Motor neuron (in vitro differentiated cells): ENCODE data around the gene ADH7. TPM values are rescaled to one million over a fixed set of nuclear protein-coding genes. Genes with fewer than 3 reads are reported as not detected.
"Not testable (repeated sequence)": the region's sequence is repeated elsewhere in the genome, so short reads cannot be mapped to it uniquely, and the experiment has no call there.

Source experiments
- ATAC-seq, 8 experiments: fragments of 200-7000 bp; cut with Tn5 transposase; replicated peaks in 6 of 8; 2 replicates each; pipeline ENCODE4 v1.8.0; 2021; ENCODE audit warnings: mild to moderate bottlenecking in 8 of 8, moderate library complexity in 8 of 8
- H3K27ac ChIP-seq, 2 donors: fragments of 250-450 bp; sonication (Bioruptor Pico); 2 replicates each; pipeline ENCODE4 v1.9.0; 2021; ENCODE audit warnings: antibody characterized with exemption in 2 of 2, mild to moderate bottlenecking in 2 of 2, moderate library complexity in 1 of 2
- H3K4me1 ChIP-seq, 2 donors: fragments of 250-450 bp; sonication (Bioruptor Pico); replicated peaks in 1 of 2; 2 replicates each; pipeline ENCODE4 v1.6.1; 2021; ENCODE audit warnings: antibody characterized with exemption in 2 of 2, mild to moderate bottlenecking in 2 of 2, moderate library complexity in 1 of 2
- H3K4me3 ChIP-seq, 5 donors: fragments of 250-450 bp; sonication (Bioruptor Pico); 2 replicates each; pipeline ENCODE4 v1.9.0; 2021; ENCODE audit warnings: antibody characterized with exemption in 5 of 5, mild to moderate bottlenecking in 5 of 5, moderate library complexity in 4 of 5
- WGBS, 10 experiments: fragments of 450-650 bp; shearing (Covaris generic); methylation state at CpG; one replicate each; pipeline ENCODE4 v1.0.0; 2022; 5-methylcytosine and 5-hydroxymethylcytosine counted together
- in situ Hi-C, 9 experiments: fragments of 400-800 bp; cut with MboI; loops; one replicate each; pipeline ENCODE4 v1.15.0; 2021; ENCODE audit warnings: low sequenced_read_pairs in 9 of 9, low pct_unique_long_range_greater_than_20kb in 2 of 9; ENCODE audit not compliant: unreplicated experiment in 9 of 9
- total RNA-seq, 8 experiments: library from RNA; unstranded; fragments of 300-600 nt; gene quantifications; 2 replicates each; pipeline versions ENCODE4 v1.2.3 to v1.2.4, GENCODE V29; 2022

ADH7 gene
- total RNA-seq, 8 experiments from 2014 or later: 0.09 to 3.0 (median 0.29) TPM; not detected in 5

GRCh38 chr4:99457270-99457669 is 22.1 kb upstream of the ADH7 start:
- in situ Hi-C loops: no loop called here
- Histone ChIP-seq H3K4me3 (no peak overlapping the region), H3K27ac (no peak overlapping the region), H3K4me1 (no peaks in the 10 kb centered on the region)
- peak in 2 of 8 experiments; percentile 43 to 55 for ATAC-seq
- 21 to 100% (median 84%) methylated on average over 1 to 4 of the region's 4 CpGs; no CpG with 5 or more reads in 1 of the 10 experiments for WGBS, 10 experiments

GRCh38 chr4:99447513-99447912 is 12.4 kb upstream of the ADH7 start:
- in situ Hi-C loops: no loop called here
- peak in 1 of 8 experiments; percentile 35 for ATAC-seq
- no peak overlapping the region for H3K4me3 ChIP-seq
- peak overlapping the region in 1 of 2 donors; percentile 46 for H3K27ac ChIP-seq
- peaks cover 8 to 10% of the 10 kb centered on the region in 2 donors for H3K4me1 ChIP-seq
- 0 to 100% (median 80%) methylated on average over 1 to 3 of the region's 3 CpGs; no CpG with 5 or more reads in 1 of the 10 experiments for WGBS, 10 experiments

DNA sequence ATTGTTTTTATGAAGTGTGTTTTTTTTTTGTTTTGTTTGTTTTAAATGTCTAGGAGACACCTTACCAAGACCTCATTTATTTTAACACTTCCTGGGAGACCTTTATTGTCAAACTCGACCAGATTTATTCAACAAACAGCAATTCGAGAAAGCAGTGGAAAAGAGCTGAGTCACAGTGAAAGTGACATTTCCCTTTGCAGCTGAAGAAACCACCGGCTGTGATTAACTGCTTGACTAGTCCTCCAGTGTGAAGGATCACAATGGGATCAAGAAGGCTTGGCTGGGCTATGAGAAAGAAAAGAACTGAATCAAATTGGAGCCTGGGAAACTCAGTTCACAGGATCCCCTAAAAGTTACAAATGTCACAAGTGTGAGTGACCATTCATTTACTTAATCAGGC is 11.9 kb upstream of the ADH7 start:
- 0 to 13% (median 4%) methylated on average over 2 to 3 of the region's 3 CpGs for WGBS, 10 experiments
- no peak overlapping the region for H3K4me3 ChIP-seq
- peak in 7 of 8 experiments; percentile 61 to 99 (median 99) for ATAC-seq

DNA sequence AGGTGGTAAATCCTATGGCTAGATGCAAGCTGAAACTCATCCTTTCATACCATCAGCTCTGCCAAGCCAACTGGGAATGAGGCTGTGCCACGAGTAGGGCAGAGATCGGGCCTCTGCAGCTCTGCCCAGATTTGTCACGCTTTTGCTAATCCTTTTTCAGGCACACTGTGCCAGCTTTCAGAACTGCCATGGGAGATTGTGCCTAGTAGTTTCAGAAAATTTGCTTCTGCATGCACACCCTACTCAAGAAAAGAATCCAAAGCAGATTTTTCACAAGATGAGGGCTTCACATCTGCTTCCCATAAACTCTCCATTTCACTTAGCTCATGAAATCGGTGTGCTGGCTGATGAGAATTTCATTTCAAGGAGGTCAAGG is 3.3 kb upstream of the ADH7 start:
- in situ Hi-C loops: no loop called here
- 14 to 100% (median 84%) methylated on average over 1 to 4 of the region's 4 CpGs; no CpG with 5 or more reads in 4 of the 10 experiments for WGBS, 10 experiments
- H3K27ac ChIP-seq: no peak overlapping the region
- ATAC-seq: no peak
- no peaks in the 10 kb centered on the region for H3K4me1 ChIP-seq
- no peak overlapping the region for H3K4me3 ChIP-seq

More for the DNA sequence above, 11.9 kb upstream of the ADH7 start:
- in situ Hi-C loops: no loop called here
- Histone ChIP-seq H3K4me1 (peaks cover 8 to 10% of the 10 kb centered on the region in 2 donors), H3K27ac (peak overlapping the region; percentile 46 to 61)

- Histone ChIP-seq H3K4me3 (no peak overlapping the region), H3K27ac (no peak overlapping the region), H3K4me1 (no peaks in the 10 kb centered on the region)
- 20 to 100% (median 88%) methylated on average over 1 to 5 of the region's 5 CpGs; no CpG with 5 or more reads in 1 of the 10 experiments for WGBS, 10 experiments
- in situ Hi-C loops: no loop called here
- peak in 3 of 8 experiments; percentile 7 to 41 (median 9) for ATAC-seq
Observed at GRCh38 chr4:99437723-99438404, 2.7 kb upstream of the ADH7 start.

DNA sequence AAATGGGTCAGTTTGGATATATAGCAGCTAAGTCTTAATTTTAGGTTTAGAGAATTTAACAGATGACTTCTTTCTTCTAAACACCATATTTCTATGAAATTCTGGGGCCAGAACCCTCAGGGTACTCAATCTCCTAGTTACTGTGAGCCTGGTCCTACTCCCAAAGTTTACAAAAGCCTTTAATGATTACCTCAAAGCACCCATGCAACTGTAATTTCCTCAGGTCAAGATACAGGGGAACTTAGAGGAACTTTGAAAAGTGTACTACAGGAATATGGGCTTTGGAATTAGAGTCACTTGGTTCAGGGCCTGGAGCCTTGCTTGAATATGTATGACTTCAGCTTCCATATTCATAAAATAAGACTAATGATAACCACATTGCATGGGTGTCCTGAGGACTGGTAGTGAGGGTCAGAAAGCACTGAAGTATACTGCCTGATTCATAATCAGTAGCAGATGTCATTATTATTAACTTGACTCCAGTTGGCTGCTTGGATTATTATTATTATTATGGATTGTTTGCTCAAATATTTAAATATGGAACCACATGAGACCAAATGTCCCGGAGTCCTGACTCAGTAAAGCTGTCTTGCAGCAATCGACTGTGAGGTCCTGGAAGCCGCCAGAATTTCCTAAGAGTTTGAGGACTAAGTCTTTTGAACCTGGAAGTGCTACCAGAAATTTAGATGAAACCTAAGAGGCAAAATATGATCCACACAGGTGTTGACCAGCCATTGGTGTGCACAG is 2.0 kb upstream of the ADH7 start:
- peak in 3 of 8 experiments; percentile 94 to 99 (median 95) for ATAC-seq
- Histone ChIP-seq H3K27ac (no peak overlapping the region), H3K4me3 (no peak overlapping the region), H3K4me1 (no peaks in the 10 kb centered on the region)
- 6 to 100% (median 84%) methylated on average over 1 to 3 of the region's 3 CpGs; no CpG with 5 or more reads in 2 of the 10 experiments for WGBS, 10 experiments
- in situ Hi-C loops: no loop called here

GRCh38 chr4:99436462-99436861 is 1.3 kb upstream of the ADH7 start:
- Histone ChIP-seq H3K4me1 (no peaks in the 10 kb centered on the region), H3K4me3 (no peak overlapping the region), H3K27ac (no peak overlapping the region)
- WGBS, 10 experiments: 11 to 100% (median 59%) methylated on average over 1 to 2 of the region's 2 CpGs; no CpG with 5 or more reads in 2 of the 10 experiments
- in situ Hi-C loops: no loop called here
- ATAC-seq: no peak

DNA sequence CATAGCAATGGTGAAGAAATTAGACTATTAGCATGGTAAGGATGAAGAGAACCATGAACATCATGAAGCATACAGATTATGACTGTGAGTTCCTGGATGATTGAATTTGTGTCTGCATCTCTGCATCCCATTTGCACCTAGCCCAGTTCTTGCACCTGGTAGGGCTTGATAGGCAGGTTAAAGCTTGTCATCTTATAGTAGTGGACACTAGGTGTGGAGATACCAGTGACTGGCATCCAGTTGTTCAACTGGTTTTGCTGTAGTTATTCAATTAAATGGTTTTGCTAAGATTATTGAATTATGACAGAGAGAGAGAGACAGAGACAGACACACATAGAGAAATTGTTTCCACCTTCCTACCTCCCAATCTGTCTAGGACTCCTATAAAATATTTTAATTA is 5.0 kb downstream of the ADH7 start:
- Histone ChIP-seq H3K4me1 (no peaks in the 10 kb centered on the region), H3K27ac (no peak overlapping the region), H3K4me3 (no peak overlapping the region)
- in situ Hi-C loops: no loop called here
- ATAC-seq: no peak

DNA sequence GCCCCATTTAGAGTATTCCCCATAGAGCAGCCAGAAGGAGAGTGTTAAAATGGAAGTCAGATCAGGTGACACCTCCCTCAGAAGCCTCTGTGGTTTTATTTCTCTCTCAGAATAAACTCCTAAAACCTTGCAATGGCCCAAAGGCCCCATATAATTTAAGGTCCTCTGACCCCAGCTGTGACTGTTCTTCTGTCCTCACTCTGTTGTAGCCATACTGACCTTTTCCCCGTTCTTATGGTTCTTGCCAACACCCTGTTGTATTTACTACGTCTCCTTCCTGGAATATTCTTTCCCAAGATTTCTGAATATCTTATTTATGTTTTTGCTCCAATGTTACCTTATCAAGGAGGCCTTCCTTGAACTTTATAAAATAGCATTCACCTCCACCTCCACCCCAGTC is 18.0 kb downstream of the ADH7 start:
- in situ Hi-C loops: loop anchor here in 1 of 9 experiments (25.0 kb wide), 1 partner anchor 305 kb away; no protein-coding TSS in a partner anchor
- whole genome bisulfite sequencing, 10 experiments: 42 to 100% (median 95%) methylated on average over 1 to 2 of the region's 2 CpGs; no CpG with 5 or more reads in 3 of the 10 experiments
- no peak overlapping the region for H3K4me3 ChIP-seq
- no peak for ATAC-seq
- H3K27ac ChIP-seq: no peak overlapping the region
- H3K4me1 ChIP-seq: no peaks in the 10 kb centered on the region

- not testable (repeated sequence) for H3K4me1 ChIP-seq, H3K27ac ChIP-seq, H3K4me3 ChIP-seq
- peak in 3 of 8 experiments; percentile 24 to 42 (median 33) for ATAC-seq
- in situ Hi-C loops: loop anchor here in 1 of 9 experiments (25.0 kb wide), 1 partner anchor 303 kb away; no protein-coding TSS in a partner anchor
- WGBS, 10 experiments: 0 to 100% (median 74%) methylated on average over 1 to 5 of the region's 8 CpGs; no CpG with 5 or more reads in 4 of the 10 experiments
Observed at GRCh38 chr4:99415762-99416161, 19.4 kb downstream of the ADH7 start.

- 14 to 100% (median 80%) methylated on average over 1 to 3 of the region's 3 CpGs; no CpG with 5 or more reads in 1 of the 10 experiments for WGBS, 10 experiments
- not testable (repeated sequence) for ATAC-seq, H3K27ac ChIP-seq, H3K4me1 ChIP-seq, H3K4me3 ChIP-seq
- in situ Hi-C loops: loop anchor here in 1 of 9 experiments (25.0 kb wide), 1 partner anchor 303 kb away; no protein-coding TSS in a partner anchor
Observed at GRCh38 chr4:99414902-99415301, 20.2 kb downstream of the ADH7 start.

DNA sequence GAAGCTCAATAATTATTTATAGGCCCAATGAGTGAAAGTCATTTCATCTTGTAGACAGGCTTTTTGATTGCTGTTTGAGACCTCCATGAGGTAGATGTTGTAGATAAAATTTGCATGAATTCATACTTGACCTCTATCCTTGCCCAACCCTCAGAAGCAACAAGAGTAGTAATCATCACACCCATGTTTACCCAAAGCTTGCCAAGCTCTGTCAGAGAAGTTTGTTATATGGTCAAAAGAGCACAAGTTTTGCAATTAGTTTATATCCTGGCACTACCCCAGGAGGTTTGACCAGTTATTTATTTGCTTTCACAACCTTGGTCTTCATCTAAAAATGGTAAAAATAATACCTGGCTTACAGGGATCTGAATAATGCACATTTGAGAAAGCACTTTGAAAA is 20.7 kb downstream of the ADH7 start:
- in situ Hi-C loops: loop anchor here in 1 of 9 experiments (25.0 kb wide), 1 partner anchor 302 kb away; no protein-coding TSS in a partner anchor
- H3K4me3 ChIP-seq: no peak overlapping the region
- ATAC-seq: no peak
- H3K27ac ChIP-seq: no peak overlapping the region
- H3K4me1 ChIP-seq: no peaks in the 10 kb centered on the region

GRCh38 chr4:99413140-99413539 is 22.0 kb downstream of the ADH7 start:
- no peak for ATAC-seq
- WGBS, 10 experiments: 75 to 100% (median 87%) methylated on average over 1 to 4 of the region's 4 CpGs

More at GRCh38 chr4:99413140-99413539, 22.0 kb downstream of the ADH7 start:
- in situ Hi-C loops: loop anchor here in 1 of 9 experiments (25.0 kb wide), 1 partner anchor 301 kb away; no protein-coding TSS in a partner anchor
- Histone ChIP-seq H3K27ac (no peak overlapping the region), H3K4me1 (no peaks in the 10 kb centered on the region), H3K4me3 (no peak overlapping the region)
